Natural killer cell (primary cell): ENCODE results near the gene EXO1. TPM values are rescaled to one million over a fixed set of nuclear protein-coding genes. Genes with fewer than 3 reads are reported as not detected.
"Not testable (repeated sequence)": the region's sequence is repeated elsewhere in the genome, so short reads cannot be mapped to it uniquely, and the experiment has no call there.

ENCODE experiments used
- ATAC-seq, 3 donors: fragments of 150-1000 bp in 2 of 3; fragments of 200-7000 bp in 1 of 3; cut with Tn5 transposase; 1 replicate in 1 of 3; 2 replicates in 2 of 3; pipeline ENCODE4 v1.10.0; 2021; ENCODE audit warnings: mild to moderate bottlenecking in 2 of 3, moderate library complexity in 2 of 3
- DNase-seq, 2 donors: peaks; one replicate each; pipeline versions ENCODE4 v3.0.0 to v3.0.0-alpha.2; 2013 to 2021; ENCODE audit warnings: mixed read lengths in 1 of 2
- H3K27ac ChIP-seq: one replicate; pipeline ENCODE4 v1.5.1; 2013; ENCODE audit warnings: mild to moderate bottlenecking, low read length
- H3K27me3 ChIP-seq: one replicate; pipeline ENCODE4 v1.6.1; 2013; ENCODE audit warnings: low read length; ENCODE audit not compliant: control insufficient read depth, insufficient read depth
- H3K36me3 ChIP-seq: one replicate; pipeline ENCODE4 v1.6.1; 2013; ENCODE audit warnings: low read length; ENCODE audit not compliant: control insufficient read depth, insufficient read depth
- H3K4me1 ChIP-seq: one replicate; pipeline ENCODE4 v1.6.1; 2013; ENCODE audit warnings: low read length; ENCODE audit not compliant: control insufficient read depth, insufficient read depth
- H3K4me3 ChIP-seq: one replicate; pipeline ENCODE4 v1.5.1; 2013; ENCODE audit warnings: low read length
- H3K9me3 ChIP-seq: one replicate; pipeline ENCODE4 v1.6.1; 2013; ENCODE audit warnings: low read length; ENCODE audit not compliant: control insufficient read depth, insufficient read depth
- H3K27ac Mint-ChIP-seq, 2 donors: one replicate each; pipeline ENCODE4 v1.8.0; 2022; ENCODE audit warnings: mild to moderate bottlenecking in 2 of 2, mixed read lengths in 2 of 2, moderate library complexity in 1 of 2
- H3K27me3 Mint-ChIP-seq, 2 donors: one replicate each; pipeline ENCODE4 v1.8.0; 2022; ENCODE audit warnings: low read depth in 2 of 2, mixed read lengths in 2 of 2
- H3K36me3 Mint-ChIP-seq: one replicate; pipeline ENCODE4 v1.8.0; 2022; ENCODE audit warnings: mixed read lengths
- H3K4me1 Mint-ChIP-seq, 2 donors: one replicate each; pipeline ENCODE4 v1.8.0; 2022; ENCODE audit warnings: mixed read lengths in 2 of 2
- H3K4me3 Mint-ChIP-seq: one replicate; pipeline ENCODE4 v1.8.0; 2022; ENCODE audit warnings: mild to moderate bottlenecking, moderate library complexity, mixed read lengths
- H3K9me3 Mint-ChIP-seq, 2 donors: one replicate each; pipeline ENCODE4 v1.8.0; 2022; ENCODE audit warnings: mixed read lengths in 2 of 2
- WGBS: methylation state at CpG from one replicate; pipeline ENCODE4 v1.1.7; 2013; ENCODE audit warnings: missing lambda C conversion rate; ENCODE audit not compliant: insufficient coverage; 5-methylcytosine and 5-hydroxymethylcytosine counted together
- intact Hi-C: fragments of 100-400 bp; cut with micrococcal nuclease; formaldehyde crosslinking; loops from one replicate; pipeline ENCODE4 v1.14.2; 2022
- total RNA-seq, 4 donors: library from RNA; stranded (reverse); fragments of 120-200 nt in 1 of 4; gene quantifications; one replicate each; pipeline versions ENCODE4 v1.2.3 to v1.2.4, GENCODE V29; 2013 to 2022
- TF ChIP-seq, protein P1 (sequence below): fragments of 200-600 bp; IDR thresholded peaks from one replicate; pipeline ENCODE4 v1.8.0; 2022; ENCODE audit warnings: antibody characterized with exemption

The EXO1 gene
- total RNA-seq, 3 donors from 2014 or later (not counting 1 experiment from before 2014, with no cell fraction given) = 1.6 to 2.7 (median 1.7) TPM

- no peak for ATAC-seq
- Histone ChIP-seq H3K27me3 (peaks cover 2% of the 10 kb centered on the region), H3K4me1 (no peaks in the 10 kb centered on the region), H3K9me3 (no peaks in the 10 kb centered on the region), H3K4me3 (no peak overlapping the region), H3K27ac (no peak overlapping the region), H3K36me3 (no peaks in the 10 kb centered on the region)
- H3K4me3 Mint-ChIP-seq = no peak overlapping the region
- no peaks in the 10 kb centered on the region for H3K36me3 Mint-ChIP-seq
- TF ChIP-seq, protein P1, sequence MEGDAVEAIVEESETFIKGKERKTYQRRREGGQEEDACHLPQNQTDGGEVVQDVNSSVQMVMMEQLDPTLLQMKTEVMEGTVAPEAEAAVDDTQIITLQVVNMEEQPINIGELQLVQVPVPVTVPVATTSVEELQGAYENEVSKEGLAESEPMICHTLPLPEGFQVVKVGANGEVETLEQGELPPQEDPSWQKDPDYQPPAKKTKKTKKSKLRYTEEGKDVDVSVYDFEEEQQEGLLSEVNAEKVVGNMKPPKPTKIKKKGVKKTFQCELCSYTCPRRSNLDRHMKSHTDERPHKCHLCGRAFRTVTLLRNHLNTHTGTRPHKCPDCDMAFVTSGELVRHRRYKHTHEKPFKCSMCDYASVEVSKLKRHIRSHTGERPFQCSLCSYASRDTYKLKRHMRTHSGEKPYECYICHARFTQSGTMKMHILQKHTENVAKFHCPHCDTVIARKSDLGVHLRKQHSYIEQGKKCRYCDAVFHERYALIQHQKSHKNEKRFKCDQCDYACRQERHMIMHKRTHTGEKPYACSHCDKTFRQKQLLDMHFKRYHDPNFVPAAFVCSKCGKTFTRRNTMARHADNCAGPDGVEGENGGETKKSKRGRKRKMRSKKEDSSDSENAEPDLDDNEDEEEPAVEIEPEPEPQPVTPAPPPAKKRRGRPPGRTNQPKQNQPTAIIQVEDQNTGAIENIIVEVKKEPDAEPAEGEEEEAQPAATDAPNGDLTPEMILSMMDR = no peak
- intact Hi-C loops = no loop called here
- no peak for DNase-seq
- 88% methylated on average over 1 of the region's 1 CpG for WGBS
- H3K27ac Mint-ChIP-seq = no peak overlapping the region
- no peaks in the 10 kb centered on the region for H3K9me3 Mint-ChIP-seq
- H3K4me1 Mint-ChIP-seq = no peaks in the 10 kb centered on the region
- peaks cover 14 to 16% of the 10 kb centered on the region in 2 donors for H3K27me3 Mint-ChIP-seq
Measured at GRCh38 chr1:241823925-241824324, 24.1 kb upstream of the EXO1 start.

- no peak overlapping the region for H3K27ac Mint-ChIP-seq
- Histone ChIP-seq H3K36me3 (no peaks in the 10 kb centered on the region), H3K27me3 (peaks cover 2% of the 10 kb centered on the region), H3K4me1 (no peaks in the 10 kb centered on the region), H3K9me3 (no peaks in the 10 kb centered on the region), H3K4me3 (no peak overlapping the region), H3K27ac (no peak overlapping the region)
- DNase-seq (no peak), ATAC-seq (no peak)
- no peaks in the 10 kb centered on the region for H3K9me3 Mint-ChIP-seq
- intact Hi-C loops = no loop called here
- H3K4me3 Mint-ChIP-seq = no peak overlapping the region
- no peaks in the 10 kb centered on the region for H3K36me3 Mint-ChIP-seq
- H3K4me1 Mint-ChIP-seq = no peaks in the 10 kb centered on the region
- H3K27me3 Mint-ChIP-seq = peaks cover 17 to 23% of the 10 kb centered on the region in 2 donors
- TF ChIP-seq, protein P1 = no peak
Measured at GRCh38 chr1:241825581-241825980, 22.4 kb upstream of the EXO1 start.

DNA sequence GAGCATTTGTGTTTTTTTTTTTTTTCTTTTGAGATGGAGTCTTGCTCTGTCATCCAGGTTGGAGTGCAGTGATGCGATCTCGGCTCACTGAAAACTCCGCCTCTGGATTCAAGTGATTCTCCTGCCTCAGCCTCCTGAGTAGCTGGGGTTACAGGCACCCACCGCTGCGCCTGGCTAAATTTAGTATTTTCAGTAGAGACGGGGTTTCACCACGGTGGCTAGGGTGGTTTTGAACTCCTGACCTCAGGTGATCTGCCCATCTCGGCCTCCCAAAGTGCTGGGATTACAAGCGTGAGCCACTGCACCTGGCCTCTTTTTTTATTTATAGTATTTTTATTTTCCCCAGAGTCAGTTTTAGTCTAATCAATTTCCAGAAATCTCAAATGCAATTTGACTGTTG lies 21.4 kb upstream of the EXO1 start:
- H3K4me3 ChIP-seq, H3K27ac Mint-ChIP-seq, H3K36me3 ChIP-seq, ATAC-seq, H3K36me3 Mint-ChIP-seq, intact Hi-C loops, H3K4me1 ChIP-seq, H3K27me3 ChIP-seq, H3K27ac ChIP-seq, H3K9me3 Mint-ChIP-seq, H3K9me3 ChIP-seq, H3K4me3 Mint-ChIP-seq, H3K4me1 Mint-ChIP-seq, DNase-seq: not testable (repeated sequence)
- peaks cover 18 to 23% of the 10 kb centered on the region in 2 donors for H3K27me3 Mint-ChIP-seq
- 91% methylated on average over 8 of the region's 9 CpGs for WGBS

DNA sequence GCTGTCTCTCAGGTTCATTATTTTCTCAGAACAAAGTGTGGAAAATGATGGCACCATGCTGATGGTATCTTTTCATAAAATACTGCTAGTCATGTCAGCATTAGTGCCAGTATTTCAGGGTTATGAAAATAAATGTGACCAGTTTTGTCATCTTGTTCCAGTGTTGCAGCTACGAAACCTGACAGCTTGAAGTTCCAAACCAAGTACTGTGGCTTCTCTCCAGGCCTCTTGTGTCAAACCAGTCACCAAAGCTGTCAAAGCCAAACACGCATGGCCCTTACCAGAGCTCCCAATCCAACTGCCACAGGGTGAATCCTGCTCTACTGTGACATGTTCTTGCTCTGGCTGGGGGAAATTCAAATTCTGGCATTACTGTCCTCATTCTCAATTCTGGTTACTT lies 20.7 kb upstream of the EXO1 start:
- Mint-ChIP-seq H3K4me1 (no peaks in the 10 kb centered on the region), H3K27ac (no peak overlapping the region), H3K27me3 (peaks cover 24 to 29% of the 10 kb centered on the region in 2 donors), H3K36me3 (no peaks in the 10 kb centered on the region), H3K9me3 (no peaks in the 10 kb centered on the region), H3K4me3 (no peak overlapping the region)
- H3K9me3 ChIP-seq = no peaks in the 10 kb centered on the region
- H3K36me3 ChIP-seq = no peaks in the 10 kb centered on the region
- intact Hi-C loops = no loop called here
- no peak overlapping the region for H3K27ac ChIP-seq
- 88% methylated on average over 2 of the region's 2 CpGs for WGBS
- DNase-seq (no peak), ATAC-seq (no peak)
- TF ChIP-seq, protein P1 = no peak
- H3K4me3 ChIP-seq = no peak overlapping the region
- no peaks in the 10 kb centered on the region for H3K4me1 ChIP-seq
- peaks cover 2% of the 10 kb centered on the region for H3K27me3 ChIP-seq
